Measurements from ENCODE around the gene GPR33. TPM values are rescaled to one million over a fixed set of nuclear protein-coding genes. Genes with fewer than 3 reads are reported as not detected.

The GPR33 gene
- total RNA-seq, 1 donor from 2014 or later: not detected

- Histone ChIP-seq H3K4me1 (no peaks in the 10 kb centered on the region), H3K36me3 (no peaks in the 10 kb centered on the region), H3K9me3 (replicated peaks) (peaks cover 19% of the 10 kb centered on the region), H3K4me3 (no peak overlapping the region), H3K27me3 (ENCODE audit: low read depth) (no peaks in the 10 kb centered on the region), H3K27ac (replicated peaks) (no peak overlapping the region)
- no peak for TF ChIP-seq CTCF (IDR thresholded peaks at IDR 0.05; ENCODE audit: borderline replicate concordance)
- intact Hi-C loops (cut with micrococcal nuclease): no loop called here
- no peak for DNase-seq
Observed at GRCh38 chr14:31492759-31493498, 5.1 kb upstream of the GPR33 start.

GRCh38 chr14:31489691-31490090, 1.9 kb upstream of the GPR33 start:
- intact Hi-C loops (cut with micrococcal nuclease): no loop called here
- Histone ChIP-seq H3K4me1 (no peaks in the 10 kb centered on the region), H3K4me3 (no peak overlapping the region), H3K9me3 (replicated peaks) (no peaks in the 10 kb centered on the region), H3K27me3 (ENCODE audit: low read depth) (no peaks in the 10 kb centered on the region), H3K36me3 (no peaks in the 10 kb centered on the region), H3K27ac (replicated peaks) (no peak overlapping the region)
- DNase-seq: no peak
- TF ChIP-seq CTCF (IDR thresholded peaks at IDR 0.05; ENCODE audit: borderline replicate concordance): no peak

GRCh38 chr14:31486764-31487163, 1.1 kb downstream of the GPR33 start:
- Histone ChIP-seq H3K36me3 (no peaks in the 10 kb centered on the region), H3K4me1 (no peaks in the 10 kb centered on the region), H3K27me3 (ENCODE audit: low read depth) (no peaks in the 10 kb centered on the region), H3K27ac (replicated peaks) (no peak overlapping the region), H3K4me3 (no peak overlapping the region), H3K9me3 (replicated peaks) (no peaks in the 10 kb centered on the region)
- no peak for DNase-seq
- intact Hi-C loops (cut with micrococcal nuclease): no loop called here
- TF ChIP-seq CTCF (IDR thresholded peaks at IDR 0.05; ENCODE audit: borderline replicate concordance): no peak

- no peak overlapping the region for H3K27ac ChIP-seq (replicated peaks)
- H3K4me3 ChIP-seq: no peak overlapping the region
- no peaks in the 10 kb centered on the region for H3K9me3 ChIP-seq (replicated peaks)
- H3K27me3 ChIP-seq (ENCODE audit: low read depth): no peaks in the 10 kb centered on the region
- no peaks in the 10 kb centered on the region for H3K36me3 ChIP-seq
- no peak for DNase-seq
- intact Hi-C loops (cut with micrococcal nuclease): no loop called here
- TF ChIP-seq CTCF (IDR thresholded peaks at IDR 0.05; ENCODE audit: borderline replicate concordance): no peak
- no peaks in the 10 kb centered on the region for H3K4me1 ChIP-seq
Observed at GRCh38 chr14:31484754-31485153, 3.1 kb downstream of the GPR33 start.

- H3K27ac ChIP-seq (replicated peaks): no peak overlapping the region
- no peak for TF ChIP-seq CTCF (IDR thresholded peaks at IDR 0.05; ENCODE audit: borderline replicate concordance)
- no peak for DNase-seq
- H3K4me1 ChIP-seq: peaks cover 14% of the 10 kb centered on the region
- intact Hi-C loops (cut with micrococcal nuclease): no loop called here
- no peaks in the 10 kb centered on the region for H3K27me3 ChIP-seq (ENCODE audit: low read depth)
- H3K9me3 ChIP-seq (replicated peaks): no peaks in the 10 kb centered on the region
- H3K36me3 ChIP-seq: no peaks in the 10 kb centered on the region
- H3K4me3 ChIP-seq: no peak overlapping the region
Observed at GRCh38 chr14:31480156-31480555, 7.7 kb downstream of the GPR33 start.
